ENCODE results near the gene KCNH2.

The KCNH2 gene

GRCh38 chr7:150959739-150960734 lies 18.1 kb downstream of the KCNH2 start:
- peak in 3 of 4 experiments; percentile 17 to 31 (median 25) for DNase-seq

DNA sequence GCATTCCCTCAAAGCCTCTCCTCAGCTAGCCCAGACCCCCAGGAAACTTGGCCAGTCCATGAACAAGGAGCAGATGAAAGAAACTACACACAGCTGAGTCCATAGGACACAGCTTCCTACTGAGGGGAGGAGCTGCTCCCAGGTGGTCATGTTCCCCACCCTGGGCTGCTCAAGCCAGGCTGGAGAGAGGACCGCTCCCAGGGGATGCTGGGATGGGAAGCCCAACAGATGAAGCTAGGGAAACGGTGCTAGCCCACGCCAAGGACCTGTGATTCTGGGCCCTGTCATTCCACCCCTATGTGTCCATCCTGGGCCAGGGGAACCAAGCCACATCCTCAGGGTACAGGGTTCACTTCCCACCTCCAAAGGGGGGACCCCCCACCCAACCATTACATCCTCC lies 19.0 kb downstream of the KCNH2 start:
- DNase-seq = no peak

- peak in 2 of 4 experiments; percentile 14 to 32 for DNase-seq
Measured at GRCh38 chr7:150958597-150958996, 19.5 kb downstream of the KCNH2 start.

- DNase-seq = no peak
Measured at GRCh38 chr7:150958062-150958552, 20.0 kb downstream of the KCNH2 start.

GRCh38 chr7:150957133-150958020 lies 20.7 kb downstream of the KCNH2 start:
- no peak for DNase-seq

DNA sequence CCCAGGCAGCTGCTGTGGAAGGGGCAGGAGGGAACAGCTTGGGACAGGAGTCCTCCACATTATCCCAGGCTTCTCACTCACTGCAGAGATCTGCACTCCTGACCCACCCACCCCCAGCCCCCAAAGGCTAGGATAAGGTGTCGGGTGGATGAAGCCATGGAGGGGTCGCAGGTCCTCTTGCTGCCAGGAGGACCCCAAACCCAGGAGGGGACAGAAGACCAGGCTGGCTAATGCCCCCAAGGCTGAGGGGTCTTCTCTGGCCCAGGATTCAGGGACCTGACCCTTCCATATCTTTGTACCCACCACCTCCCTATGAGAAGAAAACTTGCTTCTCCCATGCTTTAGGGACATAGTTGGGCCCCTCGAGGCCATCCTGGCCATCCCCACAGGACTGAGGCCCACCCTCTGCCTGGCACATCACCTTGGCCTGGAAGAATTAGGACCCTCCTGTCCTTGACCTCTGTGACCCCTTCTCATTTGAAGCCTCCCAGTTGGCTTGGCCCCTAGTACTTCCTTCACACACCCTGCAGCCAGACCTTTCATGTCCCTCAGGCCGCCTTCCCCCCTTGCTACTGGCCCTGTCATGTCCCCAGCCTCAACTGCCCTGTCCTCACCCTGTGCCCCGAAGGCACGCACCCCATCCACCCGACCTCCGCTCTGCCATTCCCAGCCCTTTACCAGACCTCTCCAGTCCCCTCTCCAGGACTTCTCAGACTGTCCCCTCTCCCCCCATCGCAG lies 21.6 kb downstream of the KCNH2 start:
- no peak for DNase-seq

- DNase-seq = no peak
Measured at GRCh38 chr7:150955519-150956394, 22.4 kb downstream of the KCNH2 start.

- DNase-seq = no peak
Measured at GRCh38 chr7:150954986-150955518, 23.1 kb downstream of the KCNH2 start.

GRCh38 chr7:150954201-150954985 lies 23.7 kb downstream of the KCNH2 start:
- no peak for DNase-seq

DNA sequence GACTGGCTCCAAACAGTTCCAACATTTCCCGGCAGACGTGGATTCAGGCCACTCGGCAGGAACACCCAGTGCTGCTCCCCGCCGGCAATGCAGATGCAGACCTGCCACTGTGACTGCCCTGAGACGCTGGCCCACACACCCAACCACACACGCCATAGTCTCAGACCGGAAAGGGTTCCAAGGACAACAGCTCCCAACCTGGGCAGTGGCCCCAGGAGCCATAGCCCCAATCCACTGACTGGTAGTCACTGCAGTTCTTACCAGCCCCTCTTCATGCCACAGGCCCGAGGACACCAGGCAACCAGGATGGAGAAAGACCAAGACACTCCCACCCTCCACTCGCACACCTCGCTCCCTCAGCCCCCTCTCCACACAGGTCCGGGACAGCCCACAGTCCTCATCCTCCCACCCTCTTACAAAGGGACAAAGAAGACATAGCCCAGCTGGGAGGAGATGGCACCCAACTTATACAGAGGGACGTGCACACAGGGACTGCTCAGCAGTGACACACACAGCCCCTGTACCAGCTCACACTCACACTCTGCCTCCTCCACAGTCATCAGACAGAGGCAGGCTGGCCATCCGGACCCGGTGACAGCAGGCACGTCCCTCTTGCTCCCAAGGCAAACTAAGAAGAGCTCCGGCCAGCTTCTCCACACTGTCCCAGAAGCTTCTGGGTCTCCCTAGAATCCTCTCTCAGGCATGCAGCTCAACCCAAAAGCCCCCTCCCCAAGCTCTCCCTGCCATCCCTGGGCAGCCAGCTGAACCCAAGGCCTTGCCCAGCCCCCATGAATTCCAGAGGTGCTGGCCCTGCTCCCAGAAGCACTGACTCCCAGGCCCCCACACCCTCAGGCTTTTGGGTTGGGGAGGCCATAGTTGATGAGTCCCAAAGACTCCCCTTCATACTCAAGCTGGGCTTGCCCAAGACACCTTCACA lies 24.8 kb downstream of the KCNH2 start:
- no peak for DNase-seq

DNA sequence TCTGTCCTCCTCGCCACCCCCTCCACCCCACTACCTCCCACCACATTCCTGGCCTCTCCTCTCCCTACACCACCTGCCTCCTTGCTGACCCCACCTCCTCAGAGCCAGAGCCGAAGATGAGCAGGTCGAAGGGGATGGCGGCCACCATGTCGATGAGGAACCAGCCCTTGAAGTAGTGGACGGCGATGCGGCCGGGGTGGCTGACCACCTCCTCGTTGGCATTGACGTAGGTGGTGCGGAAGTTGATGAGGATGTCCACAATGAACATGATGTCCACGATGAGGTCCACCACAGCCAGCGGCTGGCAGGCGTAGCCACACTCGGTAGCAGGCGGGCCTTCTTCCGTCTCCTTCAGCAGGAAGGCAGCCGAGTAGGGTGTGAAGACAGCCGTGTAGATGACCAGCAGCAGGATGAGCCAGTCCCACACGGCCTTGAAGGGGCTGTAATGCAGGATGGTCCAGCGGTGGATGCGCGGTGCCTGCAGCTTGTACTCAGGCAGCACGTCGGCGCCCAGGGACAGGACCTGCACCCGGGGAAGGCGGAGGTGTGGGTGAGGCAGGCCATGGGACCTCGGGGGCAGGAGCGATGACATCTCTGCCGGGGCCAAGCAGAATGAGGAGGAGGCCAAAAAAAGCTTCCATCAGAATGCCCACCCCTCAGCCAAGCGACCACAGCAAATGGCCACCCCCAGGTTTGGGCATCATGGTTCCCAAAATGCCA lies 25.6 kb downstream of the KCNH2 start:
- no peak for DNase-seq

DNA sequence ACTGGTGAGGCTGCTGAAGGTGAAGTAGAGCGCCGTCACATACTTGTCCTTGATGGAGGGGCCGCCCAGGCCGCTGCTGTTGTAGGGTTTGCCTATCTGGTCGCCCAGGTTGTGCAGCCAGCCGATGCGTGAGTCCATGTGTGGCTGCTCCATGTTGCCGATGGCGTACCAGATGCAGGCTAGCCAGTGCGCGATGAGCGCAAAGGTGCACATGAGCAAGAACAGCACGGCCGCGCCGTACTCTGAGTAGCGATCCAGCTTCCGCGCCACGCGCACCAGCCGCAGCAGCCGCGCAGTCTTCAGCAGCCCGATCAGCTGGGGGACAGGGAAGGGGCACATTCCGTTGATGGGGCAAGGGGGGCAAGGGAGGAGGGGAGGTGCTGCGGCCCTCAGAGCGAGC lies 26.6 kb downstream of the KCNH2 start:
- DNase-seq = no peak

- no peak for DNase-seq
Measured at GRCh38 chr7:150951181-150951520, 27.0 kb downstream of the KCNH2 start.

- DNase-seq = no peak
Measured at GRCh38 chr7:150950496-150951180, 27.5 kb downstream of the KCNH2 start.

DNA sequence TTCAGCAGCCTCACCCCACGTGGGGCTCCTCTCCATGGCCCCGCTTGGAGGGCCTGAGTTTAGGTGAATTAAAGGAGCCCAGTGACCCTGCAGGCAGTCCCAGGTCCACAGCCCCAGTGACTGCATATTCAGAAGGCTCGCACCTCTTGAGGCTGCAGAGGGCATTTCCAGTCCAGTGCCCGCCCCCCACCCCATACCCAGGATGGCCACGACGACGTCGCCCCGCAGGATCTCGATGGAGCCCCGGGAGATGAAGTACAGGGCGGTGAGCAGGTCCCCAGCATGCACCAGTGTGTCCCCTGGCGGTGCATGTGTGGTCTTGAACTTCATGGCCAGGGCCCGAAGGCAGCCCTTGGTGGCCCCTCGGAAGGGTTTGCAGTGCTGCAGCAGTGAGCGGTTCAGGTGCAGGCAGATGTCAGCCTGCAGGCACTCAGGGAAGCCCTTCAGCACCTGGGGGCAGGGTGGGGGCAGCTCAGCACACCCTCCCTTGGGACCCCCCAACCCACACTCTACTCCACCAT lies 28.1 kb downstream of the KCNH2 start:
- peak in 1 of 4 experiments; percentile 1 for DNase-seq

DNA sequence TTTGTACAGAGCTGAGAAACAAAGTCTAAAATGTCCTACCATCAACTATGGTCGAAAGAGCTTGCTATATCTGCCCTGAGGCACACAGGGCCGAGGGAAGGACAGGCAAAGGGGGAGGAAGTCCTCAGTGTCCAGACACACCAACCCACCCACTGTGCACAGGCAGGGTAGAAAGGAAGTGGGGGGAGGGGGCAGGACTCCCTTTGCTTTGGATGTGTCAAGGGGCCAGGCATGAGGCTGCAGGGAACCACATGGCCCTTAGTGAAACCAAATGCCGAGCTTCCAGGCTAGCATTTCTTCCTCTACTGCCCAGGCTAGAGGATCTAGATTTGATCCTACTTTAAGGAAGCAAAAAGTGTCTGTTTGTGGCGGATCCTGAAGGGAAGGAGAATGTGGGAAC lies 28.6 kb downstream of the KCNH2 start:
- DNase-seq = peak; percentile 30 to 59 (median 39)

DNA sequence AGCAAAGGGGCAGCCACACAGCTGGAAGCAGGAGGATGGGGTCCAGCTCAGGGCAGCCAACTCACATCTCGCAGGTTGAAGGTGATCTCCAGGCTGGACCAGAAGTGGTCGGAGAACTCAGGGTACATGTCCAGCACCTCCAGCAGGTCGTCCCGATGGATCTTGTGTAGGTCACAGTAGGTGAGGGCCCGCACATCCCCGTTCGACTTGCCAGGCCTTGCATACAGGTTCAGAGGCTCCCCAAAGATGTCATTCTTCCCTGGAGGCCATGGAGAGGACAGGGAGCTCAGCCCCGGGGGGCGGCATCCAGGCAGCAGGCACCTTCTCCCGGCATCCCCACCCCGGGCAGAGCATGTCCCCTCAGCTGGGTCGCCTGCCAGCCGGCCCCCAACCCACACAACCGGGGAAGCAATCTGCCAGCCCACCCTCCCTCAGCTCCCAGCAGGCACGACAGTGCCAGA lies 29.3 kb downstream of the KCNH2 start:
- DNase-seq = peak in 1 of 4 experiments; percentile 0
